NCI-H1436 treated with DMSO at 0.1 percent for 48 hours (cell line): Measurements from ENCODE around the gene NMT1.

Experiments
- DNase-seq: peaks from one replicate; lab custom pipeline; 2025; lab: John Stamatoyannopoulos, UW

NMT1 gene

GRCh38 chr17:45104907-45105624 is 43.9 kb downstream of the NMT1 start:
- no peak for DNase-seq

- no peak for DNase-seq
These were observed 45.0 kb downstream of the NMT1 start for GRCh38 chr17:45106096-45106495.

DNA sequence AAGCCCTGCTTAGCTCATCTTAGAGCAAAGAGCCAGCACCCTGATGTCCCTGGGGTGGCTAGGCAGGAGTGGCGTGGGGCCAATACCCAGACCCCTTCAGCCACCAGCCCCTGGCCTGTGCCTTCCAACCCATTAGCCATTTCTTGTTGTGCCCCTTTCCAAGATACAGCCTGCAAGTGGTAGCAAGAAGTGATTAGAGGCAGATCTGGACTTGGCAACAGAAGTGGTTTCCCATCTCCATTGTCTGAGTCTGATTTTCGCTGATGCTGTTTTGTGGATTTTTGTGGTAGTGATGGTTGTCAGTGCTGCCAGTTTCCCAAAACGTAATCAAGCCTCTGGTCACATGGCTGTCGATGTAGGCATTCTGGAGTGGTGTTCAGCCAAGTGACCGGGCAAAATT is 45.5 kb downstream of the NMT1 start:
- DNase-seq: no peak

DNA sequence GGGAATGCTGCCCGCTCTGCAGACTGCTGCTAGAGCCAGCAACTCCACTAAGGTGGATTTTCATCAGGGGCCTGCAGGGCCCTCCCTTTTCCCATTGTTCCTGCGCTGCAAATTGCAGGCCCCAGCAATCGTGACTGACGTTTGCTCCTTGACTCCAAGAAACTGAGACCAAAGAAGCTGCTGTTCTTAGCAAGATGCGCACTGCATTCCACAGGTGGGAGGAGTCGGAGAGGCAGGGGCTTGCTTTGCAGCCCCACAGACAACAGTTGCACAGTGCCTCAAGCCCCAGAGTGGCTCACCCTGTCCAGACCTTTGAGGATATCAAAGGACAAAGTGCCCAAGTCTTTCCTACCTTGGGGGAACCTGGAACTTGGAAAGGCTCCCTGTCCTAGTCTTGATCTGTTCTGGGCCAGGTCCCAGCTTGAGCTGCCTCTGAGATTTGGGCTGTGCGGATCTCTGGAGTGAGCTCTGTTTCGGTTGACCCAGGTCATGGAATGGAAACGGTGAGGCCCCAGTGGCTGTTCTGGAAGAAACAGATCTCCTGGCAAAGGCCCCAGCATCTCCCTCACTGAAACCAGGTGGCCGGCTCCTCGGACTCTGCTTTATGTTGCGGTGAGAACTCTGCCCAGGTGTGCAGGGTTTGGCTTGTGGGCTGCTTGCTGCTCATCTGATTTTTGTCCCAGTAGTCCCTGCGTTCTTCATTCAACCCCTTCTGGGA is 46.3 kb downstream of the NMT1 start:
- DNase-seq: no peak

DNA sequence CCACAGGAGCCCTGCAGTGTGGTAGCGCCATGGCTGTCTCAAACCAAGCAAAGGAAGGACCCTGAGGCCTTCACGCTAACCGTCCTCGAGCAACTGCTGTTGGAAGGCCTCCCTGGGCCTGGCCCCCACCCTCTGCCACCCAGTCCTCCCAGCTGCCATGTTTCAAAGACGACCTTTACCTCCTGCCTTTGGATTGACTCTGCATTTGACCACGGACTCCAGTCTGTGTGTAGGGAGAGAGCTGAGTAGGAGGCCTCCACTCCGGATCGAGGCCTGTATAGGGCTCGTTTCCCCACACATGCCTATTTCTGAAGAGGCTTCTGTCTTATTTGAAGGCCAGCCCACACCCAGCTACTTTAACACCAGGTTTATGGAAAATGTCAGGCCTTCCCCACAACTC is 46.9 kb downstream of the NMT1 start:
- DNase-seq: no peak

- DNase-seq: no peak
These were observed 47.7 kb downstream of the NMT1 start for GRCh38 chr17:45108595-45109521.

GRCh38 chr17:45110676-45111611 is 49.8 kb downstream of the NMT1 start:
- no peak for DNase-seq

DNA sequence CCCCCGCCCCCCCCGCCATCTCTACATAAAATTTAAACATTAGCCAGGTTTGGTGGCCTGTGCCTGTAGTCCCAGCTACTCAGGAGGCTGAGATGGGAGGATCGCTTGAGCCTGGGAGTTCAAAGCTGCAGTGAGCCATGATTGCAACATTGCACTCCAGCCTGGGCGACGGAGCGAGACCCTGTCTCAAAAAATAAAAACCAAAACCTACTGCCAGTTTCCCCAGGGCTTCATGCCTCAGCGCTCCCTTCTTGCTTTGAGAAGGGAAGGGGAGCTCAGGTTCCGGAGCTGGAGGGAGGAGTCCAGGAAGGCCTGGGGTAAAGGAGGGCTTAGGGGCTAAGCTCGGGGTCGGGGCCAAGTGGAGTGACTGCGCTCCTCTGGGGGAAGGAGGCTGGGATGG is 50.7 kb downstream of the NMT1 start:
- no peak for DNase-seq

DNA sequence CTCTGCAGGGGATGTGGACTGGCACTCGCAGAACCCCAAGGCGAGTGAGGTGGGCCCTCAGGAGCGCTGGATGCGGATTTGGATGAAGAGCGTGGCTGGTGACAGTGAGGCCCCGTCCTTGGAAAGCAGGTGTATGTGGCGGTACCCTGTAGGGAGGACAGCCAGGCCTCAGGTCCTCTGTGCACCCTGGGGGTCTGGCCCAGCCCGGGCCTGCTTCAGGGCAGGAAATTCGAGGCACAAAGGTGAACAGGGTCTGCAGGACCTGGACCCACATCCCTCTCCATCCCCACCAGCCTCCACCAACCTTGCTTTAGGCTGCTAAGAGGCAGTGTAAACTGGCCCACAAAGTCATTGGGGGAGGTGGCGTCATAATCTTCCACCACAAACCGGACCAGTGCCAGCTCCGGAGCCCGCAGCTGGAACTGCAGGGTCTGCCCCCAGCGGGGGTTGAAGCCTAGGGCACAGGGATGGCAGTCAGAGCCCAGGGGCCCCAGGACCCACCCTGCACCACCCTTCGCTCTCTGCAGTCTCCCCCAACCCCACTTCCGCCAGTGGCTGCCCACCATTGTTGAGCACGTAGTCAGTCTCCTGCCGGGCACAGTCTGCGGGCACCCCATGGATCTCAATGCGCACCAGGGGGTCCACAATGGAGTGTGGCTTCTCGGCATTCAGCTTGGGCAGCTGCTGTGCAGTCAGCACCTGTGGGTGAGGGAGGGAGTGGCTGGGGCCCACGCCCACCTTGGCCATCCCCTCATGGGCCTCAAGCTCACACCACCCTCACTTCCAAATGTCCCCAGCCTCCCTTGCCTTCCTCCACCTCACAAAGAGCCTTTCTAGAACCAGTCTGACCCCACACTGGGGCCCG is 51.7 kb downstream of the NMT1 start:
- DNase-seq: no peak

DNA sequence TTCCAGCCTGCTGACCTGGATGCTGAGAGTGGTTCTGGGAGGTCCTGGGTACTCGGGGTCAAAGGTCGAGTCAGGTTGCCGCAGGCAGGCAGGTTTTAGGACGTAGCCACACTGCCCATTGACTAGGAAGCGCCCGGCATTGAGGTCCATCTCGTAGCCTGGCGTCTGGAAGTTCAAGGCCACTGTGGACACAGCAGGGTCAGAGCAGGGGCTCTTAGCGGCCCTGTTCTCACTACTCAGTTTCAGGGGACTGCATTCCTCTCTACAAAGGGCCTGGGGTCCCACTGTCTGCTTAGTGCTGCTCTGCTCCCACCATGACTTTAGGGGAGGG is 52.3 kb downstream of the NMT1 start:
- no peak for DNase-seq

GRCh38 chr17:45114117-45114932 is 53.2 kb downstream of the NMT1 start:
- DNase-seq: no peak

- DNase-seq: no peak
These were observed 54.0 kb downstream of the NMT1 start for GRCh38 chr17:45115015-45115625.

- no peak for DNase-seq
These were observed 54.8 kb downstream of the NMT1 start for GRCh38 chr17:45115871-45116270.

GRCh38 chr17:45116434-45117016 is 55.4 kb downstream of the NMT1 start:
- no peak for DNase-seq

- no peak for DNase-seq
These were observed 56.2 kb downstream of the NMT1 start for GRCh38 chr17:45117334-45117733.

GRCh38 chr17:45117848-45118646 is 56.9 kb downstream of the NMT1 start:
- no peak for DNase-seq

- DNase-seq: no peak
These were observed 57.6 kb downstream of the NMT1 start for GRCh38 chr17:45118691-45119090.

- no peak for DNase-seq
These were observed 58.8 kb downstream of the NMT1 start for GRCh38 chr17:45119964-45120363.
